ENCODE results near the gene F11. TPM values are rescaled to one million over a fixed set of nuclear protein-coding genes. Genes with fewer than 3 reads are reported as not detected.

The F11 gene
- total and polyA plus RNA-seq, 2 experiments from 2014 or later: not detected

DNA sequence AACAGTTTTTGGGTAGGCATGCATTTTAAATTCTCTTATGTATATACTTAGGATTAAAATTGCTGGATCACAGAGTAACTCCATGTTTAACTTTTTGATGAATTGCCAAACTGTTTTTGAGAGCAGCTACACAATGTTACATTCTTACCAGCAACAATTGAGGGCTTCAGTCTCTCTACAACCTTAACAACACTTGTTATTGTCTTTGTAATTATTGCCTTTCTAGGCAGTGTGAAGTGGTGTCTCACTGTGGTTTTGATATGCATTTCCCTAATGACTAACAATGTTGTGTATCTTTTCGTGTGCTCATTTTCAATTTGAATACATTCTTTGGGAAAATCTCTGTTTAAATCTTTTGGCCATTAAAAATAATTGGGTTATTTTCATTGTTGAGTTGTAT lies 17.3 kb upstream of the F11 start:
- in situ Hi-C loops (cut with MboI): no loop called here
- TF ChIP-seq EZH2phosphoT487 (IDR thresholded peaks at IDR 0.05; ENCODE audit: insufficient read depth, low read depth): no peak
- TF ChIP-seq EZH2 (IDR thresholded peaks at IDR 0.05; ENCODE audit: insufficient read depth, poor library complexity, severe bottlenecking): no peak
- no peak overlapping the region for H3K4me3 ChIP-seq
- no peak overlapping the region for H3K27ac ChIP-seq
- no peaks in the 10 kb centered on the region for H3F3A ChIP-seq (ENCODE audit: insufficient read depth)
- no peak for DNase-seq
- H3K9me3 ChIP-seq (ENCODE audit: low read depth): no peaks in the 10 kb centered on the region
- no peaks in the 10 kb centered on the region for H4K20me1 ChIP-seq (ENCODE audit: insufficient read depth)
- no peaks in the 10 kb centered on the region for H3K27me3 ChIP-seq (replicated peaks; ENCODE audit: insufficient read depth)
- H3K9ac ChIP-seq: no peak overlapping the region
- H2AFZ ChIP-seq: no peak overlapping the region
- 21 to 22% methylated on average over 1 of the region's 1 CpG for WGBS, 2 experiments (ENCODE audit: low coverage in 1 of 2, low lambda C conversion rate in 2 of 2, missing lambda C conversion rate in 2 of 2)
- no peaks in the 10 kb centered on the region for H3K36me3 ChIP-seq (ENCODE audit: low read depth)
- no peaks in the 10 kb centered on the region for H3K4me1 ChIP-seq (ENCODE audit: insufficient read depth)
- H3K9me2 ChIP-seq (ENCODE audit: insufficient read depth): no peaks in the 10 kb centered on the region
- H3K4me2 ChIP-seq (ENCODE audit: unreplicated experiment): no peak overlapping the region
- H3K79me2 ChIP-seq (ENCODE audit: insufficient read depth): no peaks in the 10 kb centered on the region

DNA sequence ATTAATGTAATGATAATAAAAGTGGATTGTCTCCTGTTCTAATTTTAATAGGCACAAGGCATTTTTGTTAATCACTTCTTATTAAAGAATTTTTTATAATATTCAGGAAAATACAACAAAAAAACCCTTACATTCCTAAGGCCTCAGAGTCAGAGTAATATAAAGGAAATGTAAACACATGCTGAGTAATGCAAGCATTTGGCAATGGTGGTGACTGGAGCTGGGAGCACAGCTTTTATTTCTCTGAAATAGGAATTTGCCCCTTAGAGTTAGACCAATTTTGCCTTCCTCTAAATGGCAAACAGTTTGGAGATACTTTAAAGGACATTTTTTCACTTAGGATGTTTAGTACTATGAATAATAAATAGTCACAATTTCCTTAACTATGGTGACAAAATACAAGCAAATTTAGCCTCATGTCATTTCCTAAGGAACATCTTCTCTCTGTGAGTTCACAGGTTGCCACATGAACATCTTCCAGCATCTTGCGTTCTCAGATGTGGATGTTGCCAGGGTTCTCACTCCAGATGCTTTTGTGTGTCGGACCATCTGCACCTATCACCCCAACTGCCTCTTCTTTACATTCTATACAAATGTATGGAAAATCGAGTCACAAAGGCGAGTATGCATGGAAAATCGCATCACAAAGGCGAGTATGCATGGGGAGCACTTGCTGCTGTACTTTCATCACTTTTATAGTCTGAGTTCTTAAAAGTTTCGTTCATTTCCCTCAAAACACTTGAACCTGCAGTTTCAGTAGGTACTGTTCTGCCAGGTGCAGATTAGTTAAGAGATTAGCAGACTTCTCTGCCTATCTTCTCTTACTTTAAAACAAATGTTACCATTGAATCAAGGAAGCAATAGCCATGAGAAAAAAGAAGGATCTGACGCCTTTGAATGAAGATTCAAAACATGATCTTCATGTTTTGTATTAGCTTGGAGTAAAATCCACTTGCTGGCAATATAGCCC lies 15.9 kb upstream of the F11 start:
- Histone ChIP-seq H3K9me2 (ENCODE audit: insufficient read depth) (no peaks in the 10 kb centered on the region), H3K27me3 (replicated peaks; ENCODE audit: insufficient read depth) (no peaks in the 10 kb centered on the region), H4K20me1 (ENCODE audit: insufficient read depth) (no peaks in the 10 kb centered on the region), H3K9ac (no peak overlapping the region), H3K9me3 (ENCODE audit: low read depth) (no peaks in the 10 kb centered on the region), H3K27ac (no peak overlapping the region), H3K4me2 (ENCODE audit: unreplicated experiment) (no peak overlapping the region), H3K4me3 (no peak overlapping the region), H2AFZ (no peak overlapping the region), H3F3A (ENCODE audit: insufficient read depth) (no peaks in the 10 kb centered on the region), H3K79me2 (ENCODE audit: insufficient read depth) (no peaks in the 10 kb centered on the region), H3K36me3 (ENCODE audit: low read depth) (no peaks in the 10 kb centered on the region), H3K4me1 (ENCODE audit: insufficient read depth) (no peaks in the 10 kb centered on the region)
- in situ Hi-C loops (cut with MboI): no loop called here
- TF ChIP-seq EZH2phosphoT487 (IDR thresholded peaks at IDR 0.05; ENCODE audit: insufficient read depth, low read depth) (no peak), EZH2 (IDR thresholded peaks at IDR 0.05; ENCODE audit: insufficient read depth, poor library complexity, severe bottlenecking) (no peak)
- 29 to 33% methylated on average over 8 of the region's 8 CpGs for WGBS, 2 experiments (ENCODE audit: low coverage in 1 of 2, low lambda C conversion rate in 2 of 2, missing lambda C conversion rate in 2 of 2)
- DNase-seq: peak; percentile 17

DNA sequence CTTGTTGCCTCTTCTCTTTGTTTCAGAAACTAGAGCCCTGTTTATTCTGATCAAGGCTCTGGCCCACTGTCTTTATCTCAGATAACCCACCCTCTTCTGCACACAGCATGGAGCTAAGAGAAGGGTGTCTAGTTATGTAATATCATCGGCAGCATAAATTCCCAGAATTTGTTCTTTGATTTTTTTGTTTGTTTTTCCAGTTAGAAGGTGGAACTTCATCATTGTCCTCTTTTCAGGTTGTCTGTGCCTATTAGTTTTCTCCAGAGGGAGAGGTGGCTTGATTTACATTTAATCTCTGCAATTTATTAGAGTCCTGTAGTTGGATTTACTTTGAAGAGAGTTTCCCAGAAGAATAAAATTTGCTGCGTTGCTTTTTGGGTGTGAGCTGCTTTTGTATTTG lies 15.2 kb upstream of the F11 start:
- no peaks in the 10 kb centered on the region for H3K9me2 ChIP-seq (ENCODE audit: insufficient read depth)
- no peaks in the 10 kb centered on the region for H3K9me3 ChIP-seq (ENCODE audit: low read depth)
- no peaks in the 10 kb centered on the region for H3K4me1 ChIP-seq (ENCODE audit: insufficient read depth)
- in situ Hi-C loops (cut with MboI): no loop called here
- no peaks in the 10 kb centered on the region for H3K79me2 ChIP-seq (ENCODE audit: insufficient read depth)
- H3K4me3 ChIP-seq: no peak overlapping the region
- H3F3A ChIP-seq (ENCODE audit: insufficient read depth): no peaks in the 10 kb centered on the region
- no peaks in the 10 kb centered on the region for H3K36me3 ChIP-seq (ENCODE audit: low read depth)
- 26 to 39% methylated on average over 2 of the region's 2 CpGs for WGBS, 2 experiments (ENCODE audit: low coverage in 1 of 2, low lambda C conversion rate in 2 of 2, missing lambda C conversion rate in 2 of 2)
- no peaks in the 10 kb centered on the region for H3K27me3 ChIP-seq (replicated peaks; ENCODE audit: insufficient read depth)
- no peak overlapping the region for H2AFZ ChIP-seq
- H3K9ac ChIP-seq: no peak overlapping the region
- TF ChIP-seq EZH2 (IDR thresholded peaks at IDR 0.05; ENCODE audit: insufficient read depth, poor library complexity, severe bottlenecking) (no peak), EZH2phosphoT487 (IDR thresholded peaks at IDR 0.05; ENCODE audit: insufficient read depth, low read depth) (no peak)
- H3K27ac ChIP-seq: no peak overlapping the region
- H3K4me2 ChIP-seq (ENCODE audit: unreplicated experiment): no peak overlapping the region
- no peak for DNase-seq
- no peaks in the 10 kb centered on the region for H4K20me1 ChIP-seq (ENCODE audit: insufficient read depth)

DNA sequence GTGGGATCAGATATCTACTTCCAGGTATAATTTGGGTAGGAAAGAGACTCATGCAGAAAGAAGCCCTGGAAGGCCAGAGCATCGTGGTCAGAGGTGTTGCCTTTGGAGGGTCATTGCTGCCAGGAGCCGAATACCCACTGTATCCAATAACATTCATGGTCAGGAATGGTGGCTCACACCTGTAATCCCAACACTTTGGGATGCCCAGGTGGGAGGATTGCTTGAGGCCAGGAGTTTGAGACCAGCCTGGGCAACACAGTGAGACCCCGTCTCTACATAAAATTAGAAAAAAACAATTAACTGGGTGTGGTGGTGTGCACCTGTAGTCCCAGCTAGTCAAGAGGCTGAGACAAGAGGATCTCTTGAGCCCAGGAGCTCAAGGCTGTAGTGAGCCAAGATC lies 10.9 kb upstream of the F11 start:
- TF ChIP-seq EZH2 (IDR thresholded peaks at IDR 0.05; ENCODE audit: insufficient read depth, poor library complexity, severe bottlenecking): no peak
- TF ChIP-seq EZH2phosphoT487 (IDR thresholded peaks at IDR 0.05; ENCODE audit: insufficient read depth, low read depth): no peak
- in situ Hi-C loops (cut with MboI): no loop called here
- no peaks in the 10 kb centered on the region for H4K20me1 ChIP-seq (ENCODE audit: insufficient read depth)
- no peak overlapping the region for H3K4me2 ChIP-seq (ENCODE audit: unreplicated experiment)
- no peak for DNase-seq
- no peak overlapping the region for H3K9ac ChIP-seq
- H3K4me3 ChIP-seq: no peak overlapping the region
- no peak overlapping the region for H3K27ac ChIP-seq
- H3K4me1 ChIP-seq (ENCODE audit: insufficient read depth): no peaks in the 10 kb centered on the region
- H3K36me3 ChIP-seq (ENCODE audit: low read depth): no peaks in the 10 kb centered on the region
- H3K9me3 ChIP-seq (ENCODE audit: low read depth): no peaks in the 10 kb centered on the region
- no peaks in the 10 kb centered on the region for H3K9me2 ChIP-seq (ENCODE audit: insufficient read depth)
- no peak overlapping the region for H2AFZ ChIP-seq
- no peaks in the 10 kb centered on the region for H3F3A ChIP-seq (ENCODE audit: insufficient read depth)
- no peaks in the 10 kb centered on the region for H3K27me3 ChIP-seq (replicated peaks; ENCODE audit: insufficient read depth)
- 34 to 44% methylated on average over 3 of the region's 3 CpGs for WGBS, 2 experiments (ENCODE audit: low coverage in 1 of 2, low lambda C conversion rate in 2 of 2, missing lambda C conversion rate in 2 of 2)
- no peaks in the 10 kb centered on the region for H3K79me2 ChIP-seq (ENCODE audit: insufficient read depth)
